ENCODE measurements around the gene SIRPA. TPM values are rescaled to one million over a fixed set of nuclear protein-coding genes. Genes with fewer than 3 reads are reported as not detected.

The SIRPA gene
- total RNA-seq, 1 experiment from 2014 or later = 6.0 TPM

GRCh38 chr20:1858871-1859270, 36.3 kb upstream of the SIRPA start:
- H3K9me3 ChIP-seq (ENCODE audit: control insufficient read depth, low read depth, low read length) = no peaks in the 10 kb centered on the region
- no peaks in the 10 kb centered on the region; the same call in 1 of the 2 replicates for H3K4me1 ChIP-seq (ENCODE audit: insufficient read depth, low read length)
- H3K27me3 ChIP-seq (ENCODE audit: insufficient read depth, low read length) = no peaks in the 10 kb centered on the region
- no peak overlapping the region for H3K4me2 ChIP-seq (ENCODE audit: insufficient read depth, insufficient read length, low read length)
- no peak overlapping the region for H2AFZ ChIP-seq (ENCODE audit: low read length)
- Mint-ChIP-seq H3K36me3 (ENCODE audit: insufficient read depth in 1 of 3, low read depth in 3 of 3) (no peaks in the 10 kb centered on the region), H3K9me3 (no peaks in the 10 kb centered on the region), H3K27ac (no peak overlapping the region), H3K4me1 (peaks cover 22 to 41% of the 10 kb centered on the region in 2 experiments), H3K4me3 (no peak overlapping the region), H3K27me3 (ENCODE audit: low read depth) (peaks cover 7% of the 10 kb centered on the region)
- no peaks in the 10 kb centered on the region for H3K79me1 ChIP-seq (ENCODE audit: insufficient read depth, low read depth, low read length, poor library complexity, severe bottlenecking)
- H3K23ac ChIP-seq (ENCODE audit: insufficient read length, low read depth, low read length) = no peak overlapping the region
- H3T11ph ChIP-seq (ENCODE audit: low read length) = no peak overlapping the region
- TF ChIP-seq CTCF (conservative IDR thresholded peaks at IDR 0.05) = no peak
- H2BK12ac ChIP-seq (ENCODE audit: insufficient read length, low read depth, low read length) = no peak overlapping the region
- H3K27ac ChIP-seq (ENCODE audit: insufficient read length, low read depth, low read length) = no peak overlapping the region
- no peak overlapping the region for H4K8ac ChIP-seq (replicated peaks; ENCODE audit: insufficient read length, low read depth, low read length)
- no peak overlapping the region for H2AK5ac ChIP-seq (ENCODE audit: insufficient read length, low read length)
- H3K79me2 ChIP-seq (ENCODE audit: insufficient read depth, low read length) = no peaks in the 10 kb centered on the region
- no peak overlapping the region for H3K56ac ChIP-seq (ENCODE audit: insufficient read length, low read depth, low read length)
- no peak overlapping the region for H3K18ac ChIP-seq (ENCODE audit: insufficient read length, low read depth, low read length)
- H2BK15ac ChIP-seq (ENCODE audit: low read depth, low read length) = no peak overlapping the region
- H3K4ac ChIP-seq (ENCODE audit: low read depth, low read length) = no peak overlapping the region
- no peak overlapping the region for H4K91ac ChIP-seq (ENCODE audit: insufficient read length, low read depth, low read length)
- DNase-seq = no peak
- H3K23me2 ChIP-seq (ENCODE audit: insufficient read length, low read depth, low read length, poor library complexity, severe bottlenecking) = no peaks in the 10 kb centered on the region
- H4K20me1 ChIP-seq (ENCODE audit: control insufficient read depth, insufficient read depth, insufficient read length) = no peaks in the 10 kb centered on the region
- H4K5ac ChIP-seq (ENCODE audit: insufficient read length, low read depth, low read length) = no peak overlapping the region
- WGBS (ENCODE audit: extremely low coverage, insufficient read length, low lambda C conversion rate) = no CpG with 5 or more reads among the region's 5 CpGs
- H2BK120ac ChIP-seq (ENCODE audit: low read depth, low read length, poor library complexity, severe bottlenecking) = no peak overlapping the region
- no peak overlapping the region for H3K14ac ChIP-seq (ENCODE audit: insufficient read depth, low read length)
- H2BK20ac ChIP-seq (ENCODE audit: low read depth, low read length, poor library complexity, severe bottlenecking) = no peak overlapping the region
- no peak overlapping the region for H3K9ac ChIP-seq (ENCODE audit: extremely low read depth, insufficient read length, low read length)
- no peak overlapping the region for H2BK5ac ChIP-seq (ENCODE audit: insufficient read length, low read length)

Measured in H9 (cell line).